Caco-2 (cell line): ENCODE data around the gene MAGI1. TPM values are rescaled to one million over a fixed set of nuclear protein-coding genes. Genes with fewer than 3 reads are reported as not detected.
A peak's percentile ranks its signal among the peaks of the same experiment; 100 is the strongest.

Experiments
- BruUV-seq: library from RNA; stranded (reverse); fragments of 400-500 nt; replicated peaks from 2 replicates; lab custom pipeline; 2021; lab: Mats Ljungman, UMichigan
- CTCF ChIA-PET: fragments of 300-600 bp; sonication (Branson Sonifier 250); formaldehyde crosslinking; loops from one replicate; lab custom pipeline; 2022; ENCODE audit warnings: antibody characterized with exemption; lab: Charles Lee
- POLR2A ChIA-PET: fragments of 300-600 bp; sonication (Branson Sonifier 250); formaldehyde crosslinking; loops from one replicate; lab custom pipeline; 2022; ENCODE audit warnings: antibody characterized with exemption; lab: Charles Lee
- DNase-seq, 2 experiments: peaks; one replicate each; pipeline versions ENCODE4 v3.0.0 to v3.0.0-alpha.2; 2020 to 2022
- H3K27me3 ChIP-seq: replicated peaks from 2 replicates; pipeline ENCODE4 v1.6.0; 2011; ENCODE audit warnings: low read length; ENCODE audit not compliant: control insufficient read depth, insufficient read depth
- H3K36me3 ChIP-seq: 2 replicates; pipeline ENCODE4 v1.5.1; 2011; ENCODE audit warnings: low read length; ENCODE audit not compliant: control insufficient read depth, insufficient read depth
- H3K4me1 ChIP-seq: fragments of 250-450 bp; sonication (Bioruptor Pico); 2 replicates; pipeline ENCODE4 v1.5.1; 2020; ENCODE audit warnings: mild to moderate bottlenecking
- H3K4me3 ChIP-seq: 2 replicates; pipeline ENCODE4 v1.5.1; 2011; ENCODE audit warnings: low read depth, mild to moderate bottlenecking, control low read depth, low read length
- H3K9me3 ChIP-seq: fragments of 250-450 bp; sonication (Bioruptor Pico); 2 replicates; pipeline ENCODE4 v1.5.1; 2020; ENCODE audit warnings: mild to moderate bottlenecking, moderate library complexity
- H3K27ac Mint-ChIP-seq: one replicate; pipeline ENCODE4 v1.8.0; 2022; ENCODE audit warnings: mixed read lengths; ENCODE audit not compliant: unreplicated experiment
- H3K27me3 Mint-ChIP-seq: one replicate; pipeline ENCODE4 v1.8.0; 2022; ENCODE audit warnings: mixed read lengths; ENCODE audit not compliant: insufficient read depth, unreplicated experiment
- H3K36me3 Mint-ChIP-seq: one replicate; pipeline ENCODE4 v1.8.0; 2022; ENCODE audit warnings: mild to moderate bottlenecking, mixed read lengths; ENCODE audit not compliant: insufficient read depth, unreplicated experiment
- H3K4me1 Mint-ChIP-seq: one replicate; pipeline ENCODE4 v1.8.0; 2022; ENCODE audit warnings: low read depth, mixed read lengths; ENCODE audit not compliant: unreplicated experiment
- H3K4me3 Mint-ChIP-seq: one replicate; pipeline ENCODE4 v1.8.0; 2022; ENCODE audit warnings: mild to moderate bottlenecking, moderate library complexity, mixed read lengths; ENCODE audit not compliant: unreplicated experiment
- H3K9me3 Mint-ChIP-seq: one replicate; pipeline ENCODE4 v1.8.0; 2022; ENCODE audit warnings: mixed read lengths; ENCODE audit not compliant: unreplicated experiment
- intact Hi-C: fragments of 100-400 bp; cut with micrococcal nuclease; formaldehyde crosslinking; loops from one replicate; pipeline ENCODE4 v1.10.0; 2022; ENCODE audit not compliant: unreplicated experiment
- total RNA-seq: library from RNA; stranded (reverse); gene quantifications from 2 replicates; pipeline ENCODE4 v1.2.3, GENCODE V29; 2022
- TF ChIP-seq, protein P1 (sequence below), 2 experiments: fragments of 200-600 bp in 1 of 2; IDR thresholded peaks; 1 replicate in 1 of 2; 2 replicates in 1 of 2; pipeline versions ENCODE4 v1.5.1 to v1.8.0; 2011 to 2022; ENCODE audit warnings: antibody characterized with exemption in 1 of 2, control low read depth in 1 of 2, inconsistent platforms in 1 of 2, low read depth in 1 of 2, low read length in 1 of 2, mild to moderate bottlenecking in 1 of 2, moderate library complexity in 1 of 2; ENCODE audit not compliant: insufficient read depth in 1 of 2, severe bottlenecking in 1 of 2, unreplicated experiment in 1 of 2

Gene MAGI1
- total RNA-seq, 1 experiment from 2014 or later, result 64.9 TPM

DNA sequence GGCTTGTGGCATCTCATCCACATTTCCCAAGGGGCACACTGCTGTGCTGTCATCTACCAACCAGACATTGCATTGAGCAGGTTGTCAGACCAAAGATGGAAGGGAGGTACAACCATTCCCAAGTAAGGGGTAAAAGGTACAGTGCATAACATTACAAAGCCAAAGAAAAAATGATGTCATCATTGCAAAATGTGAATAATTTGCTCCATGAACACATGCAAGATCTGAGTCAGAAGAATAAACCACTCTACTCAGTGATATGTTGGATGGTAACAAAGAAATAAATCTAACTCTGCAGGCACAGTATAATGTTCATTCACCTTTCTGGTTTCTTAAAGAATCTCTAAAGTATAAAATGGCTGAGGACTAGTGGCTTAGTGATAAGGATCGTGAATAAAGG is 202.7 kb downstream of the MAGI1 start:
- no peaks in the 10 kb centered on the region for H3K36me3 ChIP-seq
- no peaks in the 10 kb centered on the region for H3K27me3 Mint-ChIP-seq
- POLR2A ChIA-PET, result no interaction called here
- TF ChIP-seq, protein P1, sequence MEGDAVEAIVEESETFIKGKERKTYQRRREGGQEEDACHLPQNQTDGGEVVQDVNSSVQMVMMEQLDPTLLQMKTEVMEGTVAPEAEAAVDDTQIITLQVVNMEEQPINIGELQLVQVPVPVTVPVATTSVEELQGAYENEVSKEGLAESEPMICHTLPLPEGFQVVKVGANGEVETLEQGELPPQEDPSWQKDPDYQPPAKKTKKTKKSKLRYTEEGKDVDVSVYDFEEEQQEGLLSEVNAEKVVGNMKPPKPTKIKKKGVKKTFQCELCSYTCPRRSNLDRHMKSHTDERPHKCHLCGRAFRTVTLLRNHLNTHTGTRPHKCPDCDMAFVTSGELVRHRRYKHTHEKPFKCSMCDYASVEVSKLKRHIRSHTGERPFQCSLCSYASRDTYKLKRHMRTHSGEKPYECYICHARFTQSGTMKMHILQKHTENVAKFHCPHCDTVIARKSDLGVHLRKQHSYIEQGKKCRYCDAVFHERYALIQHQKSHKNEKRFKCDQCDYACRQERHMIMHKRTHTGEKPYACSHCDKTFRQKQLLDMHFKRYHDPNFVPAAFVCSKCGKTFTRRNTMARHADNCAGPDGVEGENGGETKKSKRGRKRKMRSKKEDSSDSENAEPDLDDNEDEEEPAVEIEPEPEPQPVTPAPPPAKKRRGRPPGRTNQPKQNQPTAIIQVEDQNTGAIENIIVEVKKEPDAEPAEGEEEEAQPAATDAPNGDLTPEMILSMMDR (IDR thresholded peaks at IDR 0.05; ENCODE audit: insufficient read depth in 1 of 2, low read depth in 1 of 2, low read length in 1 of 2, severe bottlenecking in 1 of 2, unreplicated experiment in 1 of 2), result no peak
- H3K9me3 Mint-ChIP-seq, result no peaks in the 10 kb centered on the region
- H3K4me1 Mint-ChIP-seq, result peaks cover 33% of the 10 kb centered on the region
- DNase-seq, result no peak
- CTCF ChIA-PET, result no interaction called here
- H3K4me3 ChIP-seq, result no peak overlapping the region
- peaks cover 20% of the 10 kb centered on the region; the same call in 1 of the 2 replicates for H3K4me1 ChIP-seq
- no TSS peak for BruUV-seq
- no peaks in the 10 kb centered on the region for H3K9me3 ChIP-seq
- H3K27ac Mint-ChIP-seq, result peak overlapping the region; percentile 40
- no peaks in the 10 kb centered on the region for H3K27me3 ChIP-seq
- intact Hi-C loops, result no loop called here
- H3K36me3 Mint-ChIP-seq, result peaks cover 12% of the 10 kb centered on the region
- no peak overlapping the region for H3K4me3 Mint-ChIP-seq

DNA sequence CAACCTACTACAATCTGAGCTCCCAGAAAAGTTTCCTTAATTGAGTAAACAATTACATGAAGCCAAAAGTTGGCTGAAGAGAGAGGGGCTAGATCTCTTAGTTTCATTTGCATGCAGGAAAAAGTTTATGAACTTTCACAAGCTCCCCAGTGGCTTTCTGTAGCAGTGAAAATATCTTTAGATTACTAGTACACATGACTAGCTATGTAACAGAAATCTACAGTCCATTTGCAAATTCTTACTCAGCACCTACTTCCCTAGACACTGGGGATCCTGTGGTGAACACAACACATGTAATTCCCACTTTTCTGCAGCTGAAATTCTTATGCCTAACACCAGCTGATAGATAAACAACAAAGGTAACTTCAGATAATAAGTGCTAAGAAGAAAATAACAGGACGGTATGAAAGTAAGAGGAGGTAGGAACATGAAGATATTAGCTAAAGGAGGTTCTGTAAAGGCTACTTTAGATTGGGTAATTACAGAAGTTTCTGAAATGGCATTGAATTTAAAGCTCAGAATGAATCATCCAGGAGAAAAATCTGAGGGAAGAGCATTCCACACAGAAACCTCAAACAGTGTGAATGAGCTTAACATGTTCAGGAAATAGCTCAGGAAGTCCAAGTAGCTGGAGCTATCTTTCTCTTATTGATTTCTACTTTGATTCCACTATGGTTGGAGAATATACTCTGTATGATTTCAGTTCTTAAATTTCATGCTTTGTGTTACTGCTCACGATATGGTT is 204.8 kb downstream of the MAGI1 start:
- Histone ChIP-seq H3K4me1 (peaks cover 20% of the 10 kb centered on the region), H3K9me3 (no peaks in the 10 kb centered on the region), H3K4me3 (no peak overlapping the region), H3K27me3 (no peaks in the 10 kb centered on the region), H3K36me3 (no peaks in the 10 kb centered on the region)
- intact Hi-C loops, result no loop called here
- Mint-ChIP-seq H3K36me3 (peaks cover 12% of the 10 kb centered on the region), H3K9me3 (no peaks in the 10 kb centered on the region), H3K4me1 (peaks cover 33% of the 10 kb centered on the region), H3K4me3 (no peak overlapping the region), H3K27ac (no peak overlapping the region), H3K27me3 (no peaks in the 10 kb centered on the region)
- TF ChIP-seq, protein P1 (IDR thresholded peaks at IDR 0.05; ENCODE audit: insufficient read depth in 1 of 2, low read depth in 1 of 2, low read length in 1 of 2, severe bottlenecking in 1 of 2, unreplicated experiment in 1 of 2), result no peak
- CTCF ChIA-PET, result no interaction called here
- BruUV-seq, result no TSS peak
- DNase-seq, result no peak
- POLR2A ChIA-PET, result no interaction called here

DNA sequence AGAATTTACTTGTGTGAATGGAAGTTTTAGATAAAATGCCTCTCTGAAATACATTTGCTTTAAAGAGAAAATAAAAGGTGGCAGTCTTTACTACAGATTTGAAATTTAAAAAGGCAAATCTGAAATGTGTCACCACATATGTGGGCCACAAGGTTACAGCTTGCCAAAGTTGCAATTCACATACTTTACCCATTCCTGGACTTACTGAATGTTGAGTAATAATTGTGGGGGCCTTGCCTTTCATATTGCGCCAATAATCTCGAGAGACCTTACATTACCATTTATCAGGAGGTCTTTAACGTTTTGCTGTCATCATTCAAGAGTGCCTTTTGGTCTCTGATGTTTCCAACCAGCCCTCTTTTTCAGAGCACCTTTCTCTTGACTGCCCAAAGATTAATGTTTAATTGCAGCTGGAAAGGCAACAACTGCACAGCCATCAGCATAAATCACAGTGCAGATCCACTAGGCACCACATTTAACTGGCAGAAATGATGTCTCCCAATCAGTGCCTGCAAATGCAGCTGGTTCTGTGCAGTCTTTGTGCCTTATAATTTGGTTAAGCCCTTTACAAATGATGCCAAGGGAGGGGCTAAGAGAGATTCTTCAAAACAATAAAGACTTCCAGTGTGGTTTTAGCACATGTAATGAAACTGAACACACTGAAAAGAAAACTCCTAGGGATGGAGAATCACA is 206.8 kb downstream of the MAGI1 start:
- H3K4me1 ChIP-seq, result peaks cover 19% of the 10 kb centered on the region
- H3K4me3 Mint-ChIP-seq, result no peak overlapping the region
- H3K27me3 ChIP-seq, result no peaks in the 10 kb centered on the region
- H3K9me3 Mint-ChIP-seq, result no peaks in the 10 kb centered on the region
- CTCF ChIA-PET, result no interaction called here
- POLR2A ChIA-PET, result no interaction called here
- no peaks in the 10 kb centered on the region for H3K27me3 Mint-ChIP-seq
- no peak overlapping the region for H3K27ac Mint-ChIP-seq
- TF ChIP-seq, protein P1 (IDR thresholded peaks at IDR 0.05; ENCODE audit: insufficient read depth in 1 of 2, low read depth in 1 of 2, low read length in 1 of 2, severe bottlenecking in 1 of 2, unreplicated experiment in 1 of 2), result no peak
- intact Hi-C loops, result no loop called here
- H3K4me1 Mint-ChIP-seq, result peaks cover 30% of the 10 kb centered on the region
- no TSS peak for BruUV-seq
- no peak overlapping the region for H3K4me3 ChIP-seq
- H3K9me3 ChIP-seq, result no peaks in the 10 kb centered on the region
- peaks cover 10% of the 10 kb centered on the region for H3K36me3 Mint-ChIP-seq
- no peaks in the 10 kb centered on the region for H3K36me3 ChIP-seq
- DNase-seq, result no peak
